Esophagus muscularis mucosa (tissue), 4 donors: ENCODE measurements around the gene CDC6.

ENCODE experiments used
- EP300 ChIP-seq: sonication (generic); formaldehyde crosslinking; IDR thresholded peaks from one replicate; pipeline ENCODE4 v1.6.1; 2017; ENCODE audit warnings: antibody characterized with exemption
- POLR2A ChIP-seq: fragments of 450-650 bp; IDR thresholded peaks from one replicate; pipeline ENCODE4 v1.6.1; 2017; ENCODE audit warnings: antibody characterized with exemption, moderate library complexity, mild to moderate bottlenecking, low read depth
- POLR2AphosphoS5 ChIP-seq, 2 donors: sonication (generic); formaldehyde crosslinking; IDR thresholded peaks; one replicate each; pipeline ENCODE4 v1.6.1; 2017; ENCODE audit warnings: antibody characterized with exemption in 2 of 2
- TF ChIP-seq, protein P1 (sequence below), 3 experiments: fragments of 200-600 bp in 2 of 3; fragments of 450-650 bp in 1 of 3; sonication (generic) in 2 of 3; IDR thresholded peaks; one replicate each; pipeline ENCODE4 v1.5.1; 2017 to 2019; ENCODE audit warnings: antibody characterized with exemption in 3 of 3, mild to moderate bottlenecking in 2 of 3, moderate library complexity in 1 of 3

DNA sequence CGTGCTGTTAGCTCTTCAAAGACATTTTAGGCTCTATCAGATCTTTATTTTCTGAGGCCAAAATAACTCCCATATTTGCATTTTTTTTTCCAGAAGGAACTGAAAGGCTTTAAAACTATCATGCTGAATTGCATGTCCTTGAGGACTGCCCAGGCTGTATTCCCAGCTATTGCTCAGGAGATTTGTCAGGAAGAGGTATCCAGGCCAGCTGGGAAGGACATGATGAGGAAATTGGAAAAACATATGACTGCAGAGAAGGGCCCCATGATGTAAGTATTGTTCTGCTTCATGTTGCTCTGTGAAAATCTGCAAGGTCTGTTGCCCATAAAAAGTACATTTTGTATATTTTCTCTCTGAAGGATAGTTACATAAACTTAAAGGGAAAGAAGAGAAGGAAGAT, 5.7 kb downstream of the CDC6 start:
- TF ChIP-seq, protein P1, sequence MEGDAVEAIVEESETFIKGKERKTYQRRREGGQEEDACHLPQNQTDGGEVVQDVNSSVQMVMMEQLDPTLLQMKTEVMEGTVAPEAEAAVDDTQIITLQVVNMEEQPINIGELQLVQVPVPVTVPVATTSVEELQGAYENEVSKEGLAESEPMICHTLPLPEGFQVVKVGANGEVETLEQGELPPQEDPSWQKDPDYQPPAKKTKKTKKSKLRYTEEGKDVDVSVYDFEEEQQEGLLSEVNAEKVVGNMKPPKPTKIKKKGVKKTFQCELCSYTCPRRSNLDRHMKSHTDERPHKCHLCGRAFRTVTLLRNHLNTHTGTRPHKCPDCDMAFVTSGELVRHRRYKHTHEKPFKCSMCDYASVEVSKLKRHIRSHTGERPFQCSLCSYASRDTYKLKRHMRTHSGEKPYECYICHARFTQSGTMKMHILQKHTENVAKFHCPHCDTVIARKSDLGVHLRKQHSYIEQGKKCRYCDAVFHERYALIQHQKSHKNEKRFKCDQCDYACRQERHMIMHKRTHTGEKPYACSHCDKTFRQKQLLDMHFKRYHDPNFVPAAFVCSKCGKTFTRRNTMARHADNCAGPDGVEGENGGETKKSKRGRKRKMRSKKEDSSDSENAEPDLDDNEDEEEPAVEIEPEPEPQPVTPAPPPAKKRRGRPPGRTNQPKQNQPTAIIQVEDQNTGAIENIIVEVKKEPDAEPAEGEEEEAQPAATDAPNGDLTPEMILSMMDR (IDR thresholded peaks at IDR 0.05): no peak
- TF ChIP-seq POLR2A (no peak), POLR2AphosphoS5 (IDR thresholded peaks at IDR 0.05) (peak; percentile 24 to 59), EP300 (no peak)
